ENCODE measurements around the gene RNF112. TPM values are rescaled to one million over a fixed set of nuclear protein-coding genes. Genes with fewer than 3 reads are reported as not detected.
A peak's percentile ranks its signal among the peaks of the same experiment; 100 is the strongest.

The RNF112 gene
- total RNA-seq, 1 experiment from 2014 or later: 0.81 TPM

DNA sequence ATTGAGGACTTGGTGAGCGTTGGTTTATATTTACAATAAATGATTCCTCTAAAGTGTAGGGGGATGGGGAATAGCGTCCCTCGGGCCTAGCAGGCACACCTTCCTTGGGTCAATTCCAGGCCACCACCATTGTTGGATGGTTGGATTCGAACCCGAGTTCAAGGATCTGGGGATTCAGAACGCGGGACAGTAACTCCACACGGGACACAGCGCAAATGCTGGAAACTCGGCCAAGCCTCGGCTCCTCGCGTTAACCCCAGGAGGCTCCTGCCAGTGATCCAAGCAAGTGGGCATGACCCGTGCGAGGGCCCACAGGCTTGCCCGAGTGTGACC, 49.1 kb upstream of the RNF112 start:
- H3K23me2 ChIP-seq (ENCODE audit: insufficient read length, low read depth, low read length, poor library complexity, severe bottlenecking): no peaks in the 10 kb centered on the region
- H4K91ac ChIP-seq (ENCODE audit: insufficient read length, low read depth, low read length): no peak overlapping the region
- H3K79me1 ChIP-seq (ENCODE audit: insufficient read depth, low read depth, low read length, poor library complexity, severe bottlenecking): no peaks in the 10 kb centered on the region
- TF ChIP-seq, protein P1, sequence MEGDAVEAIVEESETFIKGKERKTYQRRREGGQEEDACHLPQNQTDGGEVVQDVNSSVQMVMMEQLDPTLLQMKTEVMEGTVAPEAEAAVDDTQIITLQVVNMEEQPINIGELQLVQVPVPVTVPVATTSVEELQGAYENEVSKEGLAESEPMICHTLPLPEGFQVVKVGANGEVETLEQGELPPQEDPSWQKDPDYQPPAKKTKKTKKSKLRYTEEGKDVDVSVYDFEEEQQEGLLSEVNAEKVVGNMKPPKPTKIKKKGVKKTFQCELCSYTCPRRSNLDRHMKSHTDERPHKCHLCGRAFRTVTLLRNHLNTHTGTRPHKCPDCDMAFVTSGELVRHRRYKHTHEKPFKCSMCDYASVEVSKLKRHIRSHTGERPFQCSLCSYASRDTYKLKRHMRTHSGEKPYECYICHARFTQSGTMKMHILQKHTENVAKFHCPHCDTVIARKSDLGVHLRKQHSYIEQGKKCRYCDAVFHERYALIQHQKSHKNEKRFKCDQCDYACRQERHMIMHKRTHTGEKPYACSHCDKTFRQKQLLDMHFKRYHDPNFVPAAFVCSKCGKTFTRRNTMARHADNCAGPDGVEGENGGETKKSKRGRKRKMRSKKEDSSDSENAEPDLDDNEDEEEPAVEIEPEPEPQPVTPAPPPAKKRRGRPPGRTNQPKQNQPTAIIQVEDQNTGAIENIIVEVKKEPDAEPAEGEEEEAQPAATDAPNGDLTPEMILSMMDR (conservative IDR thresholded peaks at IDR 0.05): no peak
- H4K5ac ChIP-seq (ENCODE audit: insufficient read length, low read depth, low read length): no peak overlapping the region
- 0 out of 2 replicates have a peak, but pooled peaks cover 2% of the 10 kb centered on the region for H3K79me2 ChIP-seq (ENCODE audit: insufficient read depth, low read length)
- H3K27ac Mint-ChIP-seq: no peak overlapping the region
- peak overlapping the region; percentile 58 for H3K9ac ChIP-seq (ENCODE audit: extremely low read depth, insufficient read length, low read length)
- no peak overlapping the region for H2AK5ac ChIP-seq (ENCODE audit: insufficient read length, low read length)
- H2BK20ac ChIP-seq (ENCODE audit: low read depth, low read length, poor library complexity, severe bottlenecking): no peak overlapping the region
- H2BK5ac ChIP-seq (ENCODE audit: insufficient read length, low read length): no peak overlapping the region
- WGBS (ENCODE audit: extremely low coverage, insufficient read length, low lambda C conversion rate): no CpG with 5 or more reads among the region's 16 CpGs
- H3K36me3 Mint-ChIP-seq (ENCODE audit: insufficient read depth in 1 of 3, low read depth in 3 of 3): peaks cover 9 to 29% (median 26%) of the 10 kb centered on the region in 3 experiments
- peaks cover 22 to 30% of the 10 kb centered on the region in 2 experiments for H3K4me1 Mint-ChIP-seq
- no peak overlapping the region for H4K8ac ChIP-seq (replicated peaks; ENCODE audit: insufficient read length, low read depth, low read length)
- H3K23ac ChIP-seq (ENCODE audit: insufficient read length, low read depth, low read length): no peak overlapping the region
- H3K27me3 ChIP-seq (ENCODE audit: insufficient read depth, low read length): no peaks in the 10 kb centered on the region
- no peak overlapping the region for H3T11ph ChIP-seq (ENCODE audit: low read length)
- no peak overlapping the region for H2BK120ac ChIP-seq (ENCODE audit: low read depth, low read length, poor library complexity, severe bottlenecking)
- no peak overlapping the region for H2BK15ac ChIP-seq (ENCODE audit: low read depth, low read length)
- H2BK12ac ChIP-seq (ENCODE audit: insufficient read length, low read depth, low read length): no peak overlapping the region
- peak overlapping the region; percentile 58 for H3K4me2 ChIP-seq (ENCODE audit: insufficient read depth, insufficient read length, low read length)
- no peaks in the 10 kb centered on the region for H4K20me1 ChIP-seq (ENCODE audit: control insufficient read depth, insufficient read depth, insufficient read length)
- no peak for DNase-seq
- H3K4me1 ChIP-seq (ENCODE audit: insufficient read depth, low read length): no peaks in the 10 kb centered on the region
- H3K27me3 Mint-ChIP-seq (ENCODE audit: low read depth): peaks cover 5% of the 10 kb centered on the region; the same call in 1 of the 2 replicates
- no peaks in the 10 kb centered on the region; a peak in 1 of 5 replicates for H3K9me3 Mint-ChIP-seq
- H3K27ac ChIP-seq (ENCODE audit: insufficient read length, low read depth, low read length): no peak overlapping the region
- H3K9me3 ChIP-seq (ENCODE audit: control insufficient read depth, low read depth, low read length): no peaks in the 10 kb centered on the region
- no peak overlapping the region; the same call in 1 of the 2 replicates for H3K14ac ChIP-seq (ENCODE audit: insufficient read depth, low read length)
- H2AFZ ChIP-seq (ENCODE audit: low read length): no peak overlapping the region
- H3K56ac ChIP-seq (ENCODE audit: insufficient read length, low read depth, low read length): no peak overlapping the region
- no peak overlapping the region for H3K4ac ChIP-seq (ENCODE audit: low read depth, low read length)
- peak overlapping the region; percentile 84 to 88 for H3K4me3 Mint-ChIP-seq
- no peak overlapping the region for H3K18ac ChIP-seq (ENCODE audit: insufficient read length, low read depth, low read length)

Measured in H9 (cell line).